Measurements from ENCODE around the gene COL8A1.

COL8A1 gene

GRCh38 chr3:99669879-99670555 is 31.6 kb downstream of the COL8A1 start:
- no peak for DNase-seq (ENCODE audit: extremely low read depth, low read depth)
- TF ChIP-seq CTCF (IDR thresholded peaks at IDR 0.05; ENCODE audit: low read depth, low read length) = no peak

DNA sequence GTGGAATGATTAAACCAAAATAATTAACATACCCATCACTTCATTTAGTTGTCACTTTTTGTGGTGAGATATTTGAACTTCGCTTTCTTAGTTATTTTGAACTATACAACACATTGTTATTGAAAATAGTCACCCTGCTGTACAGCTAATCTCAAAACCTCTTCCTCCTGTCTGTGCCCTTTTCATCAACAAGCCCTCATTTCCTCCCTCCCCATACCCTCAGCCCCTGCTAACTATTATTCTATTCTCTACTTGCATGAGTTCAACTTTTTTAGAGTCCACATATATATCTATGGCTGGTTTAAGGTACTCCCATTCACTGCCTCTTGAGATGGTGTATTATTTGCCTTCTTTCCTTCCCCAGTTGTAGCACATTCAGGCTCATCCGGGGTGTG is 32.2 kb downstream of the COL8A1 start:
- no peak for DNase-seq (ENCODE audit: extremely low read depth, low read depth)
- TF ChIP-seq CTCF (IDR thresholded peaks at IDR 0.05; ENCODE audit: low read depth, low read length) = no peak

DNA sequence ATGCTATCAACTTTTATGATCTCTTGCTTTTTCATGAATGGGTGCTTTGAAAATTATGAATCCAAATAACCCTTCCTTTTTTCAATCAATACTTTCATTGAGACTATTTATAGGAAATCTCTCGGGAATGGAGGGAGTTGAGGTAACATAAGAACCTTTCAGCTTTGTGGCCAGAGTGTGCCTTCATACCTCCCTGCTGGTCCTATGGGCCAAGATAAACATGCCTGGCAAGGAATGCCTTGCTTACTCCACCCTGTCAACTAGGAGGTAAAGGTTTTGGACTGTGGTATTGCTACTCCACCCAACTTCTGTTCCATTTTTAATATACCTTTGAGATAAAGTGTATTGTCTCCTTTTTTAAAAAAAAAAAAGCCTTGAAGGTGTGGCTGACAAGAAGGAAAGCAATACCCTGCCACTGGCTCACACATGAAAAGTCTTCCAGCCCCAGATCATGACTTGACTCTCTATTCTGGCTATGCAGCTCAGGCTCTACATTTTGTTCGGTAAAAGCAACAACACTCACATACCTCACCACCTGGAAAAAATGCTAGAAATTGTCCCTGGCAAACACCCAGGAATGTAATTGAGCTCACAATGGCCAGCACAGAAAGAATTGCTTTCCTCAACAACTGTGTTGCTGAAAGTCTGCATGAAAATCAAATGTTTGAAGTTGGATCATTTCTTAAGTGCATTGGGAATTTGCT is 35.8 kb downstream of the COL8A1 start:
- DNase-seq (ENCODE audit: extremely low read depth, low read depth) = no peak
- TF ChIP-seq CTCF (IDR thresholded peaks at IDR 0.05; ENCODE audit: low read depth, low read length) = no peak

DNA sequence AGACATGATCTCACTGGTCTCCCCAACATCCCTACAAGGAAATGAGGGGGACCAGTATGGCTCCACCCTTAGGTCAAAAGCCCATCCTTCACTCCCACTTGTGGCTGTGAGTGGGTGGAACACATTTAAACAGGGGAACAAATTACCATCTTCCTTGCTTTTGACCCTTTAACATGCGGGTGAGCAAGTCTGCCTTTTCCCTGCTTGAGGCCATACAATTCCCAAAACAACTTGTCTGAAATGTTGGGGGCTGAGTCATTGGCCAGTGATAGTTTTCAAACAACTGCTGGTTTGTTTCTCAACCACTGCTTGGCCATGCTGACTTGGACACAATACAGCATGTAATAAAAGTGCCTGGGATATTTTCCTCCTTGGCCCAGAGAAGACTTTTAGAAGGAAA is 39.6 kb downstream of the COL8A1 start:
- peak; percentile 62 for DNase-seq (ENCODE audit: extremely low read depth, low read depth)
- TF ChIP-seq CTCF (IDR thresholded peaks at IDR 0.05; ENCODE audit: low read depth, low read length) = no peak

DNA sequence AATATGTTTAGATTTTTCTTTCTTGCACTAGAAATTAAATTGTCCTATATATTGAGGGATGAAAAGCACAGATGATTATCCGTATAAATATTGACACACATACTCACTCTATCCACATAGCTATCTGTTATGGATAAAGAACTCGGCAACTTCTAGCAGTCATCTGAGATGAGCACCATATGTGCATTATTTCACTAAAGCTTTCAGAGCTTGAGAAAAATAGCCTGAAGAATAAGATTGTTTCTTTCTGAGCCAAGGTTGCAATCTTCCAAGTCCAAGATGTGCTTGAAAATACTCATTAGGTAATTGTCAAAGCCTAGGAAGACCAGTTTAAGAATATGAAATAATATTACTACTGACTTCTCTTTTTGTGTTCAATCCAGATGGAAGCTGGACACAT is 40.5 kb downstream of the COL8A1 start:
- TF ChIP-seq CTCF (IDR thresholded peaks at IDR 0.05; ENCODE audit: low read depth, low read length) = no peak
- DNase-seq (ENCODE audit: extremely low read depth, low read depth) = no peak

GRCh38 chr3:99681512-99681911 is 43.1 kb downstream of the COL8A1 start:
- TF ChIP-seq CTCF (IDR thresholded peaks at IDR 0.05; ENCODE audit: low read depth, low read length) = no peak

GRCh38 chr3:99681976-99682375 is 43.6 kb downstream of the COL8A1 start:
- no peak for TF ChIP-seq CTCF (IDR thresholded peaks at IDR 0.05; ENCODE audit: low read depth, low read length)
- DNase-seq (ENCODE audit: extremely low read depth, low read depth) = no peak

More at GRCh38 chr3:99681512-99681911, 43.1 kb downstream of the COL8A1 start:
- DNase-seq (ENCODE audit: extremely low read depth, low read depth) = no peak
